Spleen (tissue), 11 donors: ENCODE results near the gene ITPK1. TPM values are rescaled to one million over a fixed set of nuclear protein-coding genes. Genes with fewer than 3 reads are reported as not detected.

Experiments used
- DNase-seq: peaks from one replicate; pipeline ENCODE4 v3.0.0-alpha.2; 2020
- H3K27ac ChIP-seq, 8 donors: fragments of 200-600 bp; sonication (generic) in 7 of 8; 1 replicate in 4 of 8; 2 replicates in 4 of 8; pipeline versions ENCODE4 v1.5.0 to v1.8.0; 2016 to 2021; ENCODE audit warnings: inconsistent platforms in 4 of 8, mild to moderate bottlenecking in 4 of 8, moderate library complexity in 1 of 8
- H3K27me3 ChIP-seq, 7 donors: fragments of 200-600 bp; sonication (generic) in 6 of 7; replicated peaks in 1 of 7; 1 replicate in 4 of 7; 2 replicates in 3 of 7; pipeline versions ENCODE4 v1.5.0 to v1.8.0; 2016 to 2021; ENCODE audit warnings: inconsistent platforms in 3 of 7, mild to moderate bottlenecking in 1 of 7
- H3K36me3 ChIP-seq, 6 donors: fragments of 200-600 bp; sonication (generic) in 5 of 6; 1 replicate in 4 of 6; 2 replicates in 2 of 6; pipeline versions ENCODE4 v1.5.0 to v1.8.0; 2016 to 2021; ENCODE audit warnings: inconsistent platforms in 2 of 6
- H3K4me1 ChIP-seq, 6 donors: fragments of 200-600 bp; sonication (generic) in 5 of 6; 1 replicate in 3 of 6; 2 replicates in 3 of 6; pipeline versions ENCODE4 v1.5.0 to v1.8.0; 2016 to 2021; ENCODE audit warnings: inconsistent platforms in 3 of 6
- H3K4me3 ChIP-seq, 8 donors: fragments of 200-600 bp; sonication (generic) in 7 of 8; 1 replicate in 4 of 8; 2 replicates in 4 of 8; pipeline versions ENCODE4 v1.5.0 to v1.8.0; 2016 to 2021; ENCODE audit warnings: inconsistent platforms in 4 of 8, mild to moderate bottlenecking in 4 of 8, moderate library complexity in 2 of 8
- H3K9me3 ChIP-seq, 8 donors: fragments of 200-600 bp; sonication (generic) in 7 of 8; 1 replicate in 4 of 8; 2 replicates in 4 of 8; pipeline versions ENCODE4 v1.5.0 to v1.8.0; 2016 to 2021; ENCODE audit warnings: inconsistent platforms in 4 of 8
- POLR2A ChIP-seq, 3 donors: fragments of 450-650 bp; IDR thresholded peaks; one replicate each; pipeline ENCODE4 v1.5.1; 2017; ENCODE audit warnings: antibody characterized with exemption in 3 of 3, mild to moderate bottlenecking in 1 of 3
- POLR2AphosphoS5 ChIP-seq, 3 donors: sonication (generic); formaldehyde crosslinking; IDR thresholded peaks; one replicate each; pipeline ENCODE4 v1.5.1; 2017; ENCODE audit warnings: antibody characterized with exemption in 3 of 3
- WGBS, 5 donors: extraction: QIAGEN DNeasy Blood & Tissue Kit in 3 of 5; methylation state at CpG; one replicate each; pipeline versions ENCODE4 v1.1.5 to v1.1.7; 2013 to 2018; 5-methylcytosine and 5-hydroxymethylcytosine counted together
- intact Hi-C: fragments of 100-400 bp; cut with DNase I; formaldehyde crosslinking; loops from one replicate; pipeline ENCODE4 v1.15.0; 2023; ENCODE audit warnings: low total_unique reads
- polyA plus RNA-seq, 3 donors: library from polyadenylated mRNA; stranded (reverse); fragments of 200-250 nt; gene quantifications; one replicate each; pipeline ENCODE4 v1.2.1, GENCODE V29; 2013
- total RNA-seq, 7 donors: library from RNA; depleted of rRNA in 3 of 7; stranded (reverse); fragments of >200 nt in 3 of 7; fragmentation: NEBNext Ultra II Directional in 4 of 7; extraction: Animal tissue kit (Norgen Biotek cat#: 25700) in 4 of 7; gene quantifications; one replicate each; pipeline versions ENCODE4 v1.1.0 to v1.2.1, GENCODE V29; 2016 to 2021
- TF ChIP-seq, protein P1 (sequence below), 11 experiments: fragments of 200-600 bp in 7 of 11; fragments of 450-650 bp in 4 of 11; sonication (generic) in 4 of 11; IDR thresholded peaks in 8 of 11; conservative IDR thresholded peaks in 3 of 11; 1 replicate in 7 of 11; 2 replicates in 4 of 11; pipeline versions ENCODE4 v1.4.0 to v1.8.0; 2016 to 2021; ENCODE audit warnings: antibody characterized with exemption in 11 of 11, inconsistent platforms in 4 of 11, mild to moderate bottlenecking in 1 of 11
- donor health status: healthy with polysubstance abuse.
- donor health status: DM: no; HTN: no; CAD: no; lungs with moderate emphysema.
- donor health status: DM: no; HTN: no; CAD: no.
- donor health status: Bipolar disorder and iron deficiency.
- donor health status: healthy.
- donor health status: DM: no; HTN: no; CAD: no.
- donor health status: DM: yes; HTN: yes; CAD: no.

The ITPK1 gene
- total and polyA plus RNA-seq, 10 donors = 22.9 to 123 (median 68.0) TPM

DNA sequence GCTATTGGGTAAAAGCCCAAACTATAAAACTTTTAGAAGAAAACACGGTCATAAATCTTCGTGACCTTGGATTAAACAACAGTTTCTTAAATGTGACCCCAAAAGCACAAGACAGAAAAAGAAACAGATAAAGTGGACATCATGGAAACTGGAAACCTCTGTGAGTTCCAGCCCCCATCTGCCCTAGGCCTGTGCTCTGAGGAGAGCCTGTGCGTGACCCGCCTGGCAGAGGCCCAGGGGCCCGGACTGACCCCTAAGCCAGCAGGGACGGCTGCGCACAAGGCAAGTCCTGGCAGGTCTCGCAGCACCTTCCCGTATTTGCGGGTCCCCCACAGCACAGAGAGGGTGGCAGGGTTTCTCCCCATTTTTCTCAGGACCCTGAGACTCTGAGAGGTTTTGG lies 116.8 kb downstream of the ITPK1 start:
- no peak overlapping the region for H3K4me3 ChIP-seq
- no peaks in the 10 kb centered on the region for H3K27me3 ChIP-seq
- H3K4me1 ChIP-seq = peaks cover 4 to 28% (median 5%) of the 10 kb centered on the region in 6 donors
- DNase-seq = no peak
- H3K9me3 ChIP-seq = no peaks in the 10 kb centered on the region
- TF ChIP-seq POLR2AphosphoS5 (IDR thresholded peaks at IDR 0.05) (peak in 1 of 3 donors; percentile 28), POLR2A (IDR thresholded peaks at IDR 0.05) (no peak)
- TF ChIP-seq, protein P1, sequence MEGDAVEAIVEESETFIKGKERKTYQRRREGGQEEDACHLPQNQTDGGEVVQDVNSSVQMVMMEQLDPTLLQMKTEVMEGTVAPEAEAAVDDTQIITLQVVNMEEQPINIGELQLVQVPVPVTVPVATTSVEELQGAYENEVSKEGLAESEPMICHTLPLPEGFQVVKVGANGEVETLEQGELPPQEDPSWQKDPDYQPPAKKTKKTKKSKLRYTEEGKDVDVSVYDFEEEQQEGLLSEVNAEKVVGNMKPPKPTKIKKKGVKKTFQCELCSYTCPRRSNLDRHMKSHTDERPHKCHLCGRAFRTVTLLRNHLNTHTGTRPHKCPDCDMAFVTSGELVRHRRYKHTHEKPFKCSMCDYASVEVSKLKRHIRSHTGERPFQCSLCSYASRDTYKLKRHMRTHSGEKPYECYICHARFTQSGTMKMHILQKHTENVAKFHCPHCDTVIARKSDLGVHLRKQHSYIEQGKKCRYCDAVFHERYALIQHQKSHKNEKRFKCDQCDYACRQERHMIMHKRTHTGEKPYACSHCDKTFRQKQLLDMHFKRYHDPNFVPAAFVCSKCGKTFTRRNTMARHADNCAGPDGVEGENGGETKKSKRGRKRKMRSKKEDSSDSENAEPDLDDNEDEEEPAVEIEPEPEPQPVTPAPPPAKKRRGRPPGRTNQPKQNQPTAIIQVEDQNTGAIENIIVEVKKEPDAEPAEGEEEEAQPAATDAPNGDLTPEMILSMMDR (IDR thresholded peaks at IDR 0.05 in 8 of 11, conservative IDR thresholded peaks at IDR 0.05 in 3 of 11) = no peak
- H3K36me3 ChIP-seq = peaks cover 0 to 63% (median 4%) of the 10 kb centered on the region in 6 donors
- intact Hi-C loops = no loop called here
- 91 to 98% (median 98%) methylated on average over 10 of the region's 10 CpGs for WGBS, 5 donors
- H3K27ac ChIP-seq = no peak overlapping the region

DNA sequence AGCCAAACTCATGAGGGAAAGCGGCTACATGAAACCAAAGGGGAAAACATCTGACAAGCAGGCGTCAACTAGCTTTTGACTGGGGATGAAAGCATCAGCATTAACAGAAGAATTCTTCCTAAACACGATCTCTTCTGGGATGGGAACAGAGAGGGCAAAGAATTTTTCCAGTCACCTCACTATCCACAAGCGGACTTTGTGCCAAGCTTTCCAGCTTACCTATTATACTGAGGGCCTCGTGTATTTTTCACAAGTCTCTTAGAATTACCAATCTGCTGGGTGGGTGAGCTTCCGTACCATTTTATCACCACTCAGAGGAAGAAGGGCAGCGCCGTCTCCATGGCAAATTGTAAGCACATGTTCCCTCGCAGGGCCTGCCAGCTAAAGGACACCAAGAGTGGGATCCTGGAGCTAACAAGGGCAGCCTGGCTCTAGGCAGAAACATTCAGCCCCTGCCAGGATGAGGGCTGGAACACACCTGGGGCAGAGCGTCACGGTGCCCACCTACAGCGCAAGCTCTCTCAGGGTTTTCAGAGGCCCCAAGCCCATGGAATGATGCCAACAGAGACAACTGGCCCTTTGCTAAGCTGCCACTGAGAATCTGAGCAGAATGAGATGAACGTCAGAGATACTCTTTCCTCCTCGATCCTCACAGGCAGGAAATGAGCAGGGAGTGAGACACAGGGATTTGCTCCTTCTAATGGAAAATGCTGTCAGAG lies 118.2 kb downstream of the ITPK1 start:
- WGBS, 5 donors = 84 to 96% (median 91%) methylated on average over 12 to 14 of the region's 14 CpGs

DNA sequence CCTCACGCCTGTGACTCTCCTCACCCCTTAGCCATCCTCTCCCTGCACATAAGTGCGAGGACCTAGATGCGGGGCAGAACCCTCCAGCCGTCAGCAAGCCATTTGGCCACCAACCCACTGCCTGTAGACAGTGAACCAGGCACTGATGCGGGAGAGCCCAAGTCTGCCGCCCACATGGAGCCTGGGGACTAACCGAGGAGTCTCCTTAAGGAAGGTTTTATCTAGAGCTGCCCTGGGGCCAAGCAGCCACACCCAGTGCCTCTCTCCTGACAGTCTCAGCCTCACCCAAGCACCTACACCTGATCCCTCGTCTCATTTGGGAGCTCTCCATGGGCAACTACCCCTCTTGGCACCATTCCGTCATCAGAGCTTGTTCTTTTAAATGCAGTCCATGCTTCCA lies 120.1 kb downstream of the ITPK1 start:
- intact Hi-C loops = no loop called here
- peaks cover 0 to 87% (median 19%) of the 10 kb centered on the region in 6 donors for H3K36me3 ChIP-seq
- H3K4me3 ChIP-seq = no peak overlapping the region
- WGBS, 5 donors = 87 to 97% (median 94%) methylated on average over 9 of the region's 9 CpGs
- no peaks in the 10 kb centered on the region for H3K27me3 ChIP-seq
- H3K9me3 ChIP-seq = no peaks in the 10 kb centered on the region
- TF ChIP-seq, protein P1 (IDR thresholded peaks at IDR 0.05 in 8 of 11, conservative IDR thresholded peaks at IDR 0.05 in 3 of 11) = no peak
- TF ChIP-seq POLR2AphosphoS5 (IDR thresholded peaks at IDR 0.05) = no peak
- no peak for TF ChIP-seq POLR2A (IDR thresholded peaks at IDR 0.05)
- DNase-seq = no peak
- H3K4me1 ChIP-seq = peaks cover 0 to 12% (median 3%) of the 10 kb centered on the region in 6 donors
- H3K27ac ChIP-seq = no peak overlapping the region

More for the DNA sequence above, 118.2 kb downstream of the ITPK1 start:
- no peak for DNase-seq
- intact Hi-C loops = no loop called here
- Histone ChIP-seq H3K36me3 (peaks cover 0 to 68% (median 14%) of the 10 kb centered on the region in 6 donors), H3K27ac (peak overlapping the region in 1 of 8 donors; percentile 50), H3K4me1 (peaks cover 0 to 14% (median 2%) of the 10 kb centered on the region in 6 donors), H3K4me3 (no peak overlapping the region), H3K9me3 (no peaks in the 10 kb centered on the region), H3K27me3 (no peaks in the 10 kb centered on the region)
- TF ChIP-seq POLR2AphosphoS5 (IDR thresholded peaks at IDR 0.05) = no peak
- TF ChIP-seq, protein P1 (IDR thresholded peaks at IDR 0.05 in 8 of 11, conservative IDR thresholded peaks at IDR 0.05 in 3 of 11) = no peak
- no peak for TF ChIP-seq POLR2A (IDR thresholded peaks at IDR 0.05)

DNA sequence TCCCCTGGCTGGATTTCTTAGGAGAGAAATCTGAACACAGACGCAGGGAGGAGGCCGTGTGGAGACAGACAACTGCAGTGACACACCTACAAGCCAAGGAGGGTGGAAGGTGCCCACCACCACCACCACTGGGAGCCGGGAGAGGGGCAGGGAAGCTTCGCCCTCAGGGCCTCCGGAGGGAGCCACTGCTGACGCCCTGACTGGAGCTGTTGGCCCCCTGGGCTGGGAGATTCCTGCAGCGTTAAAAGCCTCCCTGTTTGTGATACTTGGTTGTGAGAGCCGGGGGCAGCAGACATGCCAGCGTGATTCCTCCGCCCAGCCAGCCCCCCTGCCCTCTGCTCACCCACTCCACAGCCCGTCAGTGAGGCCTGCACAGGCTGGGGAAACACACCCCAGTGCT lies 120.8 kb downstream of the ITPK1 start:
- Histone ChIP-seq H3K27me3 (no peaks in the 10 kb centered on the region), H3K36me3 (peaks cover 0 to 94% (median 21%) of the 10 kb centered on the region in 6 donors), H3K9me3 (no peaks in the 10 kb centered on the region), H3K27ac (peak overlapping the region in 1 of 8 donors; percentile 14), H3K4me3 (no peak overlapping the region), H3K4me1 (peaks cover 0 to 18% (median 4%) of the 10 kb centered on the region in 6 donors)
- 95 to 97% (median 96%) methylated on average over 11 of the region's 11 CpGs for WGBS, 5 donors
- intact Hi-C loops = no loop called here
- DNase-seq = no peak
- TF ChIP-seq, protein P1 (IDR thresholded peaks at IDR 0.05 in 8 of 11, conservative IDR thresholded peaks at IDR 0.05 in 3 of 11) = no peak
- TF ChIP-seq POLR2AphosphoS5 (IDR thresholded peaks at IDR 0.05) (no peak), POLR2A (IDR thresholded peaks at IDR 0.05) (no peak)
